ENCODE measurements around the gene FGFR3.

FGFR3 gene

DNA sequence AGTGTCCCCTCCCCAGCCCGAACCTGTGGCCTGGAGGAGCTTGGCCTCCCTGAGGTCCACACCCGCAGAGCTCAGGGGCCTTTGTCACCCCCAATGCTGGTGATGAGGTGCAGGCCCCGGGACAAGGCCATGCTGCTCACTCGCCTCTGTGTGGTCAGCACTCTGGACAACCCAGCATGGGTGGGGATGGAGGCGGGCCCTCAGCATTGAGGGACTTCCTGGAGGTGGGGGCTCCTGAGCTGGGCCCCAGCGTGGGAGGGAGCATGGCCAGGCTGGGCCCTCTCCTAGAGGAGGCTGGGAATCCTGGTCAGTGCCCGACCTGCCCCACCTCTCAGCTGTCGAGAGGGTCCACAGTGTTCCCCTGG lies 41.2 kb upstream of the FGFR3 start:
- Histone ChIP-seq H3K27ac (ENCODE audit: poor library complexity, severe bottlenecking) (peak overlapping the region; percentile 72), H3K4me1 (ENCODE audit: insufficient read depth, poor library complexity, severe bottlenecking) (peaks cover 14% of the 10 kb centered on the region), H3K27me3 (ENCODE audit: insufficient read depth, poor library complexity, severe bottlenecking) (no peaks in the 10 kb centered on the region), H3K36me3 (ENCODE audit: low read depth) (no peaks in the 10 kb centered on the region), H3K4me3 (ENCODE audit: severe bottlenecking) (no peak overlapping the region), H3K9me3 (ENCODE audit: severe bottlenecking) (no peaks in the 10 kb centered on the region)
- DNase-seq (ENCODE audit: low spot score) (no peak), ATAC-seq (ENCODE audit: low read depth) (peak; percentile 33)
- TF ChIP-seq, protein P1, sequence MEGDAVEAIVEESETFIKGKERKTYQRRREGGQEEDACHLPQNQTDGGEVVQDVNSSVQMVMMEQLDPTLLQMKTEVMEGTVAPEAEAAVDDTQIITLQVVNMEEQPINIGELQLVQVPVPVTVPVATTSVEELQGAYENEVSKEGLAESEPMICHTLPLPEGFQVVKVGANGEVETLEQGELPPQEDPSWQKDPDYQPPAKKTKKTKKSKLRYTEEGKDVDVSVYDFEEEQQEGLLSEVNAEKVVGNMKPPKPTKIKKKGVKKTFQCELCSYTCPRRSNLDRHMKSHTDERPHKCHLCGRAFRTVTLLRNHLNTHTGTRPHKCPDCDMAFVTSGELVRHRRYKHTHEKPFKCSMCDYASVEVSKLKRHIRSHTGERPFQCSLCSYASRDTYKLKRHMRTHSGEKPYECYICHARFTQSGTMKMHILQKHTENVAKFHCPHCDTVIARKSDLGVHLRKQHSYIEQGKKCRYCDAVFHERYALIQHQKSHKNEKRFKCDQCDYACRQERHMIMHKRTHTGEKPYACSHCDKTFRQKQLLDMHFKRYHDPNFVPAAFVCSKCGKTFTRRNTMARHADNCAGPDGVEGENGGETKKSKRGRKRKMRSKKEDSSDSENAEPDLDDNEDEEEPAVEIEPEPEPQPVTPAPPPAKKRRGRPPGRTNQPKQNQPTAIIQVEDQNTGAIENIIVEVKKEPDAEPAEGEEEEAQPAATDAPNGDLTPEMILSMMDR (IDR thresholded peaks at IDR 0.05; ENCODE audit: poor library complexity, severe bottlenecking) = no peak

GRCh38 chr4:1752284-1753041 lies 40.6 kb upstream of the FGFR3 start:
- Histone ChIP-seq H3K36me3 (ENCODE audit: low read depth) (no peaks in the 10 kb centered on the region), H3K4me3 (ENCODE audit: severe bottlenecking) (no peak overlapping the region), H3K27ac (ENCODE audit: poor library complexity, severe bottlenecking) (peak overlapping the region; percentile 72), H3K9me3 (ENCODE audit: severe bottlenecking) (no peaks in the 10 kb centered on the region), H3K4me1 (ENCODE audit: insufficient read depth, poor library complexity, severe bottlenecking) (peaks cover 14% of the 10 kb centered on the region), H3K27me3 (ENCODE audit: insufficient read depth, poor library complexity, severe bottlenecking) (no peaks in the 10 kb centered on the region)
- no peak for DNase-seq (ENCODE audit: low spot score)
- TF ChIP-seq, protein P1 (IDR thresholded peaks at IDR 0.05; ENCODE audit: poor library complexity, severe bottlenecking) = no peak
- peak; percentile 50 for ATAC-seq (ENCODE audit: low read depth)

DNA sequence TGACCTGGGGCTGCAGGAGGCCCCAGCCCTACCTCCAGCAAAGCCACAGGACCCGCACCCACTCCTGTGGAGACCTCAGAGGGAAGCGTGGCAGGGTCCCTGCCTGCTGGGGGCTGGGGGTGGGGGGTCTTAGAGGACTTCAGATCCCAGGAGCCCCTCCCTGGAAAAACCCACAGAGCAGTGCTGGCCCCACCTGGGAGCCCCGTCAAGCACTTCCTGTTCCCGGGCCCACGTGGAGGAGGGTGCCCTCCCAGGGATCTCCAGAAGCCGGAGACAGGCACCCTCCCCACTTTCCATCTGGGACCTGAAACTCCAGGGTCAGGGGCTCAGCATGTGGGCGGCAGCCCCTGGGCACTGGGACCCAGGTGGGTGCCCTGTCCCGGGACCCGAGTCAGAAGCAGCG lies 39.8 kb upstream of the FGFR3 start:
- H3K9me3 ChIP-seq (ENCODE audit: severe bottlenecking) = no peaks in the 10 kb centered on the region
- TF ChIP-seq, protein P1 (IDR thresholded peaks at IDR 0.05; ENCODE audit: poor library complexity, severe bottlenecking) = no peak
- peaks cover 20% of the 10 kb centered on the region for H3K4me1 ChIP-seq (ENCODE audit: insufficient read depth, poor library complexity, severe bottlenecking)
- H3K27me3 ChIP-seq (ENCODE audit: insufficient read depth, poor library complexity, severe bottlenecking) = no peaks in the 10 kb centered on the region
- no peaks in the 10 kb centered on the region for H3K36me3 ChIP-seq (ENCODE audit: low read depth)
- DNase-seq (ENCODE audit: low spot score) = no peak
- peak overlapping the region; percentile 72 for H3K27ac ChIP-seq (ENCODE audit: poor library complexity, severe bottlenecking)
- no peak for ATAC-seq (ENCODE audit: low read depth)
- no peak overlapping the region for H3K4me3 ChIP-seq (ENCODE audit: severe bottlenecking)

- DNase-seq (ENCODE audit: low spot score) = no peak
- TF ChIP-seq, protein P1 (IDR thresholded peaks at IDR 0.05; ENCODE audit: poor library complexity, severe bottlenecking) = no peak
These were observed 39.3 kb upstream of the FGFR3 start for GRCh38 chr4:1753697-1754311.

GRCh38 chr4:1754336-1754735 lies 38.8 kb upstream of the FGFR3 start:
- Histone ChIP-seq H3K27me3 (ENCODE audit: insufficient read depth, poor library complexity, severe bottlenecking) (no peaks in the 10 kb centered on the region), H3K4me1 (ENCODE audit: insufficient read depth, poor library complexity, severe bottlenecking) (peaks cover 26% of the 10 kb centered on the region), H3K4me3 (ENCODE audit: severe bottlenecking) (no peak overlapping the region), H3K36me3 (ENCODE audit: low read depth) (no peaks in the 10 kb centered on the region), H3K27ac (ENCODE audit: poor library complexity, severe bottlenecking) (peak overlapping the region; percentile 72), H3K9me3 (ENCODE audit: severe bottlenecking) (no peaks in the 10 kb centered on the region)
- DNase-seq (ENCODE audit: low spot score) (no peak), ATAC-seq (ENCODE audit: low read depth) (peak; percentile 0; the same call in 1 of the 3 replicates)
- TF ChIP-seq, protein P1 (IDR thresholded peaks at IDR 0.05; ENCODE audit: poor library complexity, severe bottlenecking) = no peak

More at GRCh38 chr4:1753697-1754311, 39.3 kb upstream of the FGFR3 start:
- Histone ChIP-seq H3K9me3 (ENCODE audit: severe bottlenecking) (no peaks in the 10 kb centered on the region), H3K4me3 (ENCODE audit: severe bottlenecking) (no peak overlapping the region), H3K36me3 (ENCODE audit: low read depth) (no peaks in the 10 kb centered on the region), H3K27ac (ENCODE audit: poor library complexity, severe bottlenecking) (peak overlapping the region; percentile 72), H3K27me3 (ENCODE audit: insufficient read depth, poor library complexity, severe bottlenecking) (no peaks in the 10 kb centered on the region), H3K4me1 (ENCODE audit: insufficient read depth, poor library complexity, severe bottlenecking) (peaks cover 25% of the 10 kb centered on the region)
- no peak for ATAC-seq (ENCODE audit: low read depth)
